Measurements from ENCODE around the gene TFF3. TPM values are rescaled to one million over a fixed set of nuclear protein-coding genes. Genes with fewer than 3 reads are reported as not detected.

TFF3 gene
- total RNA-seq, 2 donors from 2014 or later = 2,373 to 4,154 TPM

- peak; percentile 59 for DNase-seq
- H3K4me1 ChIP-seq = no peaks in the 10 kb centered on the region
- H3K9ac ChIP-seq (ENCODE audit: low read depth in 2 of 2, low read length in 2 of 2) = peak overlapping the region in 1 of 2 donors; percentile 28
- intact Hi-C loops (cut with DNase I) = no loop called here
- no peak overlapping the region for H3K4me3 ChIP-seq
- no peaks in the 10 kb centered on the region for H3K27me3 ChIP-seq
- H3K27ac ChIP-seq = peak overlapping the region; percentile 16
- no peaks in the 10 kb centered on the region for H3K36me3 ChIP-seq
- TF ChIP-seq CTCF (IDR thresholded peaks at IDR 0.05) = no peak
- H3K9me3 ChIP-seq = no peaks in the 10 kb centered on the region
Measured at GRCh38 chr21:42319851-42320572, 4.8 kb upstream of the TFF3 start.

- TF ChIP-seq CTCF (IDR thresholded peaks at IDR 0.05) = no peak
- H3K9ac ChIP-seq (ENCODE audit: low read depth in 2 of 2, low read length in 2 of 2) = peak overlapping the region in 1 of 2 donors; percentile 28
- H3K36me3 ChIP-seq = no peaks in the 10 kb centered on the region
- no peaks in the 10 kb centered on the region for H3K9me3 ChIP-seq
- H3K4me1 ChIP-seq = no peaks in the 10 kb centered on the region
- peak; percentile 51 for DNase-seq
- no peaks in the 10 kb centered on the region for H3K27me3 ChIP-seq
- no peak overlapping the region for H3K4me3 ChIP-seq
- intact Hi-C loops (cut with DNase I) = no loop called here
- peak overlapping the region; percentile 16 for H3K27ac ChIP-seq
Measured at GRCh38 chr21:42319376-42319775, 4.2 kb upstream of the TFF3 start.

GRCh38 chr21:42317826-42318746 is 2.9 kb upstream of the TFF3 start:
- Histone ChIP-seq H3K27ac (peak overlapping the region; percentile 93), H3K4me3 (no peak overlapping the region), H3K27me3 (no peaks in the 10 kb centered on the region), H3K36me3 (no peaks in the 10 kb centered on the region), H3K9me3 (no peaks in the 10 kb centered on the region), H3K4me1 (no peaks in the 10 kb centered on the region), H3K9ac (ENCODE audit: low read depth in 2 of 2, low read length in 2 of 2) (peak overlapping the region in 1 of 2 donors; percentile 80)
- intact Hi-C loops (cut with DNase I) = no loop called here
- DNase-seq = peak; percentile 26
- no peak for TF ChIP-seq CTCF (IDR thresholded peaks at IDR 0.05)

GRCh38 chr21:42317341-42317741 is 2.1 kb upstream of the TFF3 start:
- no peaks in the 10 kb centered on the region for H3K4me1 ChIP-seq

More at GRCh38 chr21:42317341-42317741, 2.1 kb upstream of the TFF3 start:
- Histone ChIP-seq H3K9me3 (no peaks in the 10 kb centered on the region), H3K9ac (ENCODE audit: low read depth in 2 of 2, low read length in 2 of 2) (peak overlapping the region in 1 of 2 donors; percentile 80), H3K4me3 (no peak overlapping the region), H3K27ac (peak overlapping the region; percentile 93), H3K36me3 (no peaks in the 10 kb centered on the region), H3K27me3 (no peaks in the 10 kb centered on the region)
- no peak for TF ChIP-seq CTCF (IDR thresholded peaks at IDR 0.05)
- intact Hi-C loops (cut with DNase I) = no loop called here
- peak; percentile 77 for DNase-seq
